Neural cell (in vitro differentiated cells): ENCODE data around the gene CFAP300. TPM values are rescaled to one million over a fixed set of nuclear protein-coding genes. Genes with fewer than 3 reads are reported as not detected.

Experiments used
- H2AFZ ChIP-seq: fragments of 200-600, 300-800 bp; sonication (generic), shearing (Covaris generic); 2 replicates; pipeline ENCODE4 v1.6.0; 2014; ENCODE audit warnings: low read depth, mild to moderate bottlenecking, antibody characterized with exemption, low read length, moderate library complexity
- H3F3A ChIP-seq: fragments of 200-600 bp; shearing (Covaris generic); 2 replicates; pipeline ENCODE4 v1.6.1; 2016; ENCODE audit warnings: mild to moderate bottlenecking, moderate library complexity, mixed read lengths, antibody characterized with exemption, low read length; ENCODE audit not compliant: insufficient read depth, poor library complexity, severe bottlenecking
- H3K27ac ChIP-seq: fragments of 200-600, 300-800 bp; sonication (generic), shearing (Covaris generic); 2 replicates; pipeline ENCODE4 v1.5.1; 2014; ENCODE audit warnings: mild to moderate bottlenecking, low read length, moderate library complexity
- H3K27me3 ChIP-seq: fragments of 300-800, 200-600 bp; sonication (generic), shearing (Covaris generic); 2 replicates; pipeline ENCODE4 v1.6.0; 2014; ENCODE audit warnings: mild to moderate bottlenecking, low read depth, low read length, moderate library complexity; ENCODE audit not compliant: insufficient read depth
- H3K36me3 ChIP-seq: fragments of 300-800, 200-600 bp; sonication (generic), shearing (Covaris generic); 2 replicates; pipeline ENCODE4 v1.5.1; 2014; ENCODE audit warnings: mild to moderate bottlenecking, antibody characterized with exemption, low read length, moderate library complexity; ENCODE audit not compliant: insufficient read depth
- H3K4me2 ChIP-seq: fragments of 300-800, 200-600 bp; sonication (generic), shearing (Covaris generic); 2 replicates; pipeline ENCODE4 v1.6.0; 2014; ENCODE audit warnings: mild to moderate bottlenecking, low read length
- H3K4me3 ChIP-seq: fragments of 300-800, 200-600 bp; sonication (generic), shearing (Covaris generic); 2 replicates; pipeline ENCODE4 v1.5.1; 2014; ENCODE audit warnings: mild to moderate bottlenecking, low read length, moderate library complexity
- H3K79me2 ChIP-seq: fragments of 200-600 bp; shearing (Covaris generic); replicated peaks from 2 replicates; pipeline ENCODE4 v1.6.0; 2014; ENCODE audit warnings: mild to moderate bottlenecking, low read length, moderate library complexity; ENCODE audit not compliant: insufficient read depth
- H3K9ac ChIP-seq: fragments of 300-800, 200-600 bp; sonication (generic), shearing (Covaris generic); 2 replicates; pipeline ENCODE4 v1.6.1; 2016; ENCODE audit warnings: mild to moderate bottlenecking, low read length, mixed read lengths
- H3K9me2 ChIP-seq: fragments of 200-600 bp; shearing (Covaris generic); 2 replicates; pipeline ENCODE4 v1.6.1; 2016; ENCODE audit warnings: mild to moderate bottlenecking, low read length, mixed read lengths; ENCODE audit not compliant: insufficient read depth
- H3K9me3 ChIP-seq: fragments of 200-600, 300-800 bp; sonication (generic), shearing (Covaris generic); 2 replicates; pipeline ENCODE4 v1.6.1; 2016; ENCODE audit warnings: mild to moderate bottlenecking, mixed run types, low read length, moderate library complexity, mixed read lengths
- H4K20me1 ChIP-seq: fragments of 200-600 bp; shearing (Covaris generic); 2 replicates; pipeline ENCODE4 v1.6.1; 2016; ENCODE audit warnings: mild to moderate bottlenecking, mixed run types; ENCODE audit not compliant: insufficient read depth
- EP300 ChIP-seq: fragments of 450-650 bp; conservative IDR thresholded peaks from 2 replicates; pipeline ENCODE4 v1.6.1; 2014; ENCODE audit warnings: antibody characterized with exemption, mild to moderate bottlenecking, moderate library complexity; ENCODE audit not compliant: poor library complexity, severe bottlenecking
- EZH2 ChIP-seq: fragments of 200-600, 300-800 bp; shearing (Covaris generic), sonication (generic); IDR thresholded peaks from 2 replicates; pipeline ENCODE4 v1.6.1; 2014; ENCODE audit warnings: antibody characterized with exemption, low read length, borderline replicate concordance, mild to moderate bottlenecking; ENCODE audit not compliant: insufficient read depth, poor library complexity, severe bottlenecking
- MXI1 ChIP-seq: fragments of 450-650 bp; conservative IDR thresholded peaks from 2 replicates; pipeline ENCODE4 v1.6.1; 2014; ENCODE audit warnings: antibody characterized with exemption, mild to moderate bottlenecking; ENCODE audit not compliant: poor library complexity, severe bottlenecking
- POLR2AphosphoS5 ChIP-seq: IDR thresholded peaks from 2 replicates; pipeline ENCODE4 v1.6.1; 2012
- RAD21 ChIP-seq: fragments of 450-650 bp; conservative IDR thresholded peaks from 2 replicates; pipeline ENCODE4 v1.6.1; 2014; ENCODE audit warnings: antibody characterized with exemption, mild to moderate bottlenecking, moderate library complexity
- SMC3 ChIP-seq: fragments of 450-650 bp; conservative IDR thresholded peaks from 2 replicates; pipeline ENCODE4 v1.6.1; 2014; ENCODE audit warnings: antibody characterized with exemption, mild to moderate bottlenecking, moderate library complexity; ENCODE audit not compliant: poor library complexity
- TAF1 ChIP-seq: IDR thresholded peaks from 2 replicates; pipeline ENCODE4 v1.6.1; 2012; ENCODE audit warnings: low read depth
- polyA plus RNA-seq: library from polyadenylated mRNA; depleted of rRNA; stranded (reverse); fragments of >200 nt; gene quantifications from 2 replicates; pipeline ENCODE4 v1.2.3, GENCODE V29; 2014
- TF ChIP-seq, protein P1 (sequence below): fragments of 450-650 bp; IDR thresholded peaks from 2 replicates; pipeline ENCODE4 v1.5.1; 2014; ENCODE audit warnings: antibody characterized with exemption, mild to moderate bottlenecking, moderate library complexity; ENCODE audit not compliant: poor library complexity, severe bottlenecking
- TF ChIP-seq, protein P2 (sequence below): IDR thresholded peaks from 2 replicates; pipeline ENCODE4 v1.6.1; 2012; ENCODE audit warnings: borderline replicate concordance

Gene CFAP300
- polyA plus RNA-seq, 1 donor from 2014 or later = not detected

- no peaks in the 10 kb centered on the region for H3K9me3 ChIP-seq
- no peak overlapping the region for H3K9ac ChIP-seq
- no peak overlapping the region for H2AFZ ChIP-seq
- H3F3A ChIP-seq = no peaks in the 10 kb centered on the region
- H3K9me2 ChIP-seq = no peaks in the 10 kb centered on the region
- no peak overlapping the region for H3K27ac ChIP-seq
- H3K4me3 ChIP-seq = no peak overlapping the region
- no peaks in the 10 kb centered on the region for H4K20me1 ChIP-seq
- H3K4me2 ChIP-seq = no peak overlapping the region
- no peak for TF ChIP-seq POLR2AphosphoS5
- TF ChIP-seq EP300 = no peak
- no peak for TF ChIP-seq MXI1
- TF ChIP-seq, protein P1, sequence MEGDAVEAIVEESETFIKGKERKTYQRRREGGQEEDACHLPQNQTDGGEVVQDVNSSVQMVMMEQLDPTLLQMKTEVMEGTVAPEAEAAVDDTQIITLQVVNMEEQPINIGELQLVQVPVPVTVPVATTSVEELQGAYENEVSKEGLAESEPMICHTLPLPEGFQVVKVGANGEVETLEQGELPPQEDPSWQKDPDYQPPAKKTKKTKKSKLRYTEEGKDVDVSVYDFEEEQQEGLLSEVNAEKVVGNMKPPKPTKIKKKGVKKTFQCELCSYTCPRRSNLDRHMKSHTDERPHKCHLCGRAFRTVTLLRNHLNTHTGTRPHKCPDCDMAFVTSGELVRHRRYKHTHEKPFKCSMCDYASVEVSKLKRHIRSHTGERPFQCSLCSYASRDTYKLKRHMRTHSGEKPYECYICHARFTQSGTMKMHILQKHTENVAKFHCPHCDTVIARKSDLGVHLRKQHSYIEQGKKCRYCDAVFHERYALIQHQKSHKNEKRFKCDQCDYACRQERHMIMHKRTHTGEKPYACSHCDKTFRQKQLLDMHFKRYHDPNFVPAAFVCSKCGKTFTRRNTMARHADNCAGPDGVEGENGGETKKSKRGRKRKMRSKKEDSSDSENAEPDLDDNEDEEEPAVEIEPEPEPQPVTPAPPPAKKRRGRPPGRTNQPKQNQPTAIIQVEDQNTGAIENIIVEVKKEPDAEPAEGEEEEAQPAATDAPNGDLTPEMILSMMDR = no peak
- TF ChIP-seq SMC3 = no peak
- TF ChIP-seq, protein P2, sequence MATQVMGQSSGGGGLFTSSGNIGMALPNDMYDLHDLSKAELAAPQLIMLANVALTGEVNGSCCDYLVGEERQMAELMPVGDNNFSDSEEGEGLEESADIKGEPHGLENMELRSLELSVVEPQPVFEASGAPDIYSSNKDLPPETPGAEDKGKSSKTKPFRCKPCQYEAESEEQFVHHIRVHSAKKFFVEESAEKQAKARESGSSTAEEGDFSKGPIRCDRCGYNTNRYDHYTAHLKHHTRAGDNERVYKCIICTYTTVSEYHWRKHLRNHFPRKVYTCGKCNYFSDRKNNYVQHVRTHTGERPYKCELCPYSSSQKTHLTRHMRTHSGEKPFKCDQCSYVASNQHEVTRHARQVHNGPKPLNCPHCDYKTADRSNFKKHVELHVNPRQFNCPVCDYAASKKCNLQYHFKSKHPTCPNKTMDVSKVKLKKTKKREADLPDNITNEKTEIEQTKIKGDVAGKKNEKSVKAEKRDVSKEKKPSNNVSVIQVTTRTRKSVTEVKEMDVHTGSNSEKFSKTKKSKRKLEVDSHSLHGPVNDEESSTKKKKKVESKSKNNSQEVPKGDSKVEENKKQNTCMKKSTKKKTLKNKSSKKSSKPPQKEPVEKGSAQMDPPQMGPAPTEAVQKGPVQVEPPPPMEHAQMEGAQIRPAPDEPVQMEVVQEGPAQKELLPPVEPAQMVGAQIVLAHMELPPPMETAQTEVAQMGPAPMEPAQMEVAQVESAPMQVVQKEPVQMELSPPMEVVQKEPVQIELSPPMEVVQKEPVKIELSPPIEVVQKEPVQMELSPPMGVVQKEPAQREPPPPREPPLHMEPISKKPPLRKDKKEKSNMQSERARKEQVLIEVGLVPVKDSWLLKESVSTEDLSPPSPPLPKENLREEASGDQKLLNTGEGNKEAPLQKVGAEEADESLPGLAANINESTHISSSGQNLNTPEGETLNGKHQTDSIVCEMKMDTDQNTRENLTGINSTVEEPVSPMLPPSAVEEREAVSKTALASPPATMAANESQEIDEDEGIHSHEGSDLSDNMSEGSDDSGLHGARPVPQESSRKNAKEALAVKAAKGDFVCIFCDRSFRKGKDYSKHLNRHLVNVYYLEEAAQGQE = no peak
- no peak for TF ChIP-seq TAF1
- no peak for TF ChIP-seq EZH2
- no peak for TF ChIP-seq RAD21
- no peaks in the 10 kb centered on the region for H3K27me3 ChIP-seq
- H3K36me3 ChIP-seq = no peaks in the 10 kb centered on the region
- no peaks in the 10 kb centered on the region for H3K79me2 ChIP-seq
These were observed 43.0 kb upstream of the CFAP300 start for GRCh38 chr11:102004220-102004619.

- no peaks in the 10 kb centered on the region for H3K36me3 ChIP-seq
- H3K27me3 ChIP-seq = no peaks in the 10 kb centered on the region
- no peaks in the 10 kb centered on the region for H3F3A ChIP-seq
- no peak for TF ChIP-seq MXI1
- TF ChIP-seq RAD21 = no peak
- no peaks in the 10 kb centered on the region for H3K79me2 ChIP-seq
- no peak overlapping the region for H2AFZ ChIP-seq
- H3K9ac ChIP-seq = no peak overlapping the region
- no peak overlapping the region for H3K4me3 ChIP-seq
- no peak overlapping the region for H3K4me2 ChIP-seq
- H3K27ac ChIP-seq = no peak overlapping the region
- no peaks in the 10 kb centered on the region for H4K20me1 ChIP-seq
- no peaks in the 10 kb centered on the region for H3K9me2 ChIP-seq
- H3K9me3 ChIP-seq = no peaks in the 10 kb centered on the region
These were observed 41.9 kb upstream of the CFAP300 start for GRCh38 chr11:102005306-102005705.
